ENCODE measurements around the gene HLA-DMB.

- TF ChIP-seq GABPA (IDR thresholded peaks at IDR 0.05; ENCODE audit: low read depth) = no peak
- TF ChIP-seq CTCF (IDR thresholded peaks at IDR 0.05; ENCODE audit: insufficient read depth, low read length) = no peak
- TF ChIP-seq POLR2AphosphoS5 (IDR thresholded peaks at IDR 0.05; ENCODE audit: low read depth) = no peak
- no peak for TF ChIP-seq REST (IDR thresholded peaks at IDR 0.05; ENCODE audit: insufficient replicate concordance, low read depth)
- no peak for TF ChIP-seq SPI1 (IDR thresholded peaks at IDR 0.05; ENCODE audit: borderline replicate concordance, low read depth)
Measured at GRCh38 chr6:32954267-32954666, 13.4 kb upstream of the HLA-DMB start.
